OCI-M2 (cell line): ENCODE data around the gene TRAPPC11.

Experiments used
- DNase-seq: peaks from one replicate; lab custom pipeline; 2025; ENCODE audit not compliant: unreplicated experiment; lab: John Stamatoyannopoulos, UW

Gene TRAPPC11

GRCh38 chr4:183636923-183637322, 22.2 kb upstream of the TRAPPC11 start:
- DNase-seq, result no peak

- DNase-seq, result no peak
Observed at GRCh38 chr4:183637461-183637860, 21.6 kb upstream of the TRAPPC11 start.

GRCh38 chr4:183638436-183638835, 20.7 kb upstream of the TRAPPC11 start:
- no peak for DNase-seq

GRCh38 chr4:183639291-183639690, 19.8 kb upstream of the TRAPPC11 start:
- DNase-seq, result no peak

- no peak for DNase-seq
Observed at GRCh38 chr4:183645326-183645725, 13.8 kb upstream of the TRAPPC11 start.

GRCh38 chr4:183657564-183657963, 1.5 kb upstream of the TRAPPC11 start:
- no peak for DNase-seq

GRCh38 chr4:183658362-183659028, 598 bp upstream of the TRAPPC11 start:
- DNase-seq, result no peak

GRCh38 chr4:183659872-183660242, 764 bp downstream of the TRAPPC11 start:
- no peak for DNase-seq

- DNase-seq, result no peak
Observed at GRCh38 chr4:183666088-183666487, 7.0 kb downstream of the TRAPPC11 start.

- no peak for DNase-seq
Observed at GRCh38 chr4:183670251-183670650, 11.2 kb downstream of the TRAPPC11 start.

GRCh38 chr4:183670960-183671555, 12.0 kb downstream of the TRAPPC11 start:
- no peak for DNase-seq

GRCh38 chr4:183674153-183674552, 15.1 kb downstream of the TRAPPC11 start:
- no peak for DNase-seq

GRCh38 chr4:183675625-183676024, 16.5 kb downstream of the TRAPPC11 start:
- DNase-seq, result no peak

- DNase-seq, result no peak
Observed at GRCh38 chr4:183681119-183681518, 22.0 kb downstream of the TRAPPC11 start.

- no peak for DNase-seq
Observed at GRCh38 chr4:183686461-183686860, 27.4 kb downstream of the TRAPPC11 start.

GRCh38 chr4:183688216-183688615, 29.1 kb downstream of the TRAPPC11 start:
- no peak for DNase-seq

GRCh38 chr4:183691006-183691405, 31.9 kb downstream of the TRAPPC11 start:
- DNase-seq, result no peak

GRCh38 chr4:183691897-183692296, 32.8 kb downstream of the TRAPPC11 start:
- DNase-seq, result no peak

GRCh38 chr4:183698909-183699308, 39.8 kb downstream of the TRAPPC11 start:
- DNase-seq, result no peak

- DNase-seq, result no peak
Observed at GRCh38 chr4:183700407-183700806, 41.3 kb downstream of the TRAPPC11 start.

- no peak for DNase-seq
Observed at GRCh38 chr4:183702492-183702891, 43.4 kb downstream of the TRAPPC11 start.

GRCh38 chr4:183714626-183715025, 55.5 kb downstream of the TRAPPC11 start:
- DNase-seq, result no peak

- DNase-seq, result no peak
Observed at GRCh38 chr4:183716302-183716701, 57.2 kb downstream of the TRAPPC11 start.
